ENCODE measurements around the gene FOXP2. TPM values are rescaled to one million over a fixed set of nuclear protein-coding genes. Genes with fewer than 3 reads are reported as not detected.

FOXP2 gene
- total and polyA plus RNA-seq, 2 donors (not counting 3 experiments of a cell fraction or from before 2014, with no cell fraction given): 0.37 to 2.7 TPM

GRCh38 chr7:114650491-114650890, 235.9 kb downstream of the FOXP2 start:
- intact Hi-C loops (cut with micrococcal nuclease): no loop called here

GRCh38 chr7:114652041-114652440, 237.4 kb downstream of the FOXP2 start:
- no peak for DNase-seq (ENCODE audit: low read depth, low spot score)
- H3K9me1 ChIP-seq (replicated peaks; ENCODE audit: control insufficient read depth, extremely low read depth, insufficient read depth, low read length): no peaks in the 10 kb centered on the region
- ChIA-PET POLR2A (no interaction called here), CTCF (interaction anchor here (1.3 to 3.8 kb wide), 5 partner anchors 8 to 570 kb away, joined by 3 to 13 read pairs (median 8); no protein-coding TSS in a partner anchor)
- no peak overlapping the region for H3K27ac ChIP-seq (ENCODE audit: insufficient read depth, low read depth, low read length)
- no peaks in the 10 kb centered on the region for H3K4me1 ChIP-seq (ENCODE audit: control insufficient read depth, extremely low read depth, insufficient read depth, low read length)
- H2AFZ ChIP-seq (ENCODE audit: low read depth, low read length): no peak overlapping the region
- H3K36me3 ChIP-seq (ENCODE audit: control insufficient read depth in 2 of 2, extremely low read depth in 1 of 2, insufficient read depth in 2 of 2, low read length in 2 of 2): no peaks in the 10 kb centered on the region
- no peak overlapping the region for H3K4me3 ChIP-seq (replicated peaks in 1 of 3; ENCODE audit: insufficient read depth in 1 of 3, low read depth in 1 of 3, low read length in 3 of 3)
- TF ChIP-seq CTCF (IDR thresholded peaks at IDR 0.05; ENCODE audit: extremely low read depth in 1 of 2, insufficient read depth in 1 of 2, low read depth in 1 of 2, low read length in 2 of 2): no peak
- no peak for FAIRE-seq
- H3K9ac ChIP-seq (replicated peaks; ENCODE audit: extremely low read depth, insufficient read depth, low read length): no peak overlapping the region
- dilution Hi-C loops (cut with MboI; ENCODE audit: extremely low pct_ligation_motif_present, low sequenced_read_pairs) (no loop called here), intact Hi-C loops (cut with micrococcal nuclease) (no loop called here)
- no peaks in the 10 kb centered on the region for H4K20me1 ChIP-seq (replicated peaks; ENCODE audit: control insufficient read depth, extremely low read depth, insufficient read depth, low read length)
- H3K4me2 ChIP-seq (ENCODE audit: insufficient read depth, low read length): no peak overlapping the region
- H3K79me2 ChIP-seq (ENCODE audit: control insufficient read depth, insufficient read depth, low read length): no peaks in the 10 kb centered on the region
- no peaks in the 10 kb centered on the region for H3K27me3 ChIP-seq (ENCODE audit: control insufficient read depth in 2 of 2, insufficient read depth in 2 of 2, low read length in 2 of 2)
- BruUV-seq (replicated peaks): no TSS peak
- no peaks in the 10 kb centered on the region for H3K9me3 ChIP-seq (replicated peaks; ENCODE audit: control insufficient read depth, insufficient read depth, low read length)

More at GRCh38 chr7:114650491-114650890, 235.9 kb downstream of the FOXP2 start:
- Histone ChIP-seq H3K36me3 (ENCODE audit: control insufficient read depth in 2 of 2, extremely low read depth in 1 of 2, insufficient read depth in 2 of 2, low read length in 2 of 2) (no peaks in the 10 kb centered on the region), H3K27ac (ENCODE audit: insufficient read depth, low read depth, low read length) (no peak overlapping the region), H3K79me2 (ENCODE audit: control insufficient read depth, insufficient read depth, low read length) (no peaks in the 10 kb centered on the region), H4K20me1 (replicated peaks; ENCODE audit: control insufficient read depth, extremely low read depth, insufficient read depth, low read length) (no peaks in the 10 kb centered on the region), H3K9me1 (replicated peaks; ENCODE audit: control insufficient read depth, extremely low read depth, insufficient read depth, low read length) (no peaks in the 10 kb centered on the region), H3K27me3 (ENCODE audit: control insufficient read depth in 2 of 2, insufficient read depth in 2 of 2, low read length in 2 of 2) (no peaks in the 10 kb centered on the region), H2AFZ (ENCODE audit: low read depth, low read length) (no peak overlapping the region), H3K4me2 (ENCODE audit: insufficient read depth, low read length) (no peak overlapping the region), H3K4me1 (ENCODE audit: control insufficient read depth, extremely low read depth, insufficient read depth, low read length) (no peaks in the 10 kb centered on the region), H3K4me3 (replicated peaks in 1 of 3; ENCODE audit: insufficient read depth in 1 of 3, low read depth in 1 of 3, low read length in 3 of 3) (no peak overlapping the region), H3K9ac (replicated peaks; ENCODE audit: extremely low read depth, insufficient read depth, low read length) (no peak overlapping the region), H3K9me3 (replicated peaks; ENCODE audit: control insufficient read depth, insufficient read depth, low read length) (no peaks in the 10 kb centered on the region)
- POLR2A ChIA-PET: no interaction called here
- CTCF ChIA-PET: interaction anchor here (0.8 kb wide), 1 partner anchor 10 kb away, joined by 3 read pairs; no protein-coding TSS in a partner anchor
- dilution Hi-C loops (cut with MboI; ENCODE audit: extremely low pct_ligation_motif_present, low sequenced_read_pairs): no loop called here
- no peak for FAIRE-seq
- no peak for TF ChIP-seq JUN (IDR thresholded peaks at IDR 0.05; ENCODE audit: borderline replicate concordance, insufficient read depth, insufficient read length, low read depth)
- no peak for TF ChIP-seq MAX (IDR thresholded peaks at IDR 0.05; ENCODE audit: insufficient read depth, insufficient read length)
- no peak for TF ChIP-seq POLR2AphosphoS5 (IDR thresholded peaks at IDR 0.05; ENCODE audit: insufficient read depth, low read depth, low read length)
- BruUV-seq (replicated peaks): no TSS peak
- DNase-seq (ENCODE audit: low read depth, low spot score): no peak

Measured in endothelial cell of umbilical vein (primary cell).